Activated CD4-positive, alpha-beta T cell treated with anti-CD3 and anti-CD28 coated beads, Interleukin-2, amount 10 ng/mL, durations not matched to agents 24 days and 14 days (primary cell): ENCODE results near the gene ATAD5. TPM values are rescaled to one million over a fixed set of nuclear protein-coding genes. Genes with fewer than 3 reads are reported as not detected.
"Not testable (repeated sequence)": the region's sequence is repeated elsewhere in the genome, so short reads cannot be mapped to it uniquely, and the experiment has no call there.

Experiments used
- DNase-seq: peaks from one replicate; pipeline ENCODE4 v3.0.0; 2022
- H3K27ac Mint-ChIP-seq: one replicate; pipeline ENCODE4 v1.8.0; 2022; ENCODE audit warnings: mild to moderate bottlenecking, mixed read lengths
- H3K27me3 Mint-ChIP-seq: one replicate; pipeline ENCODE4 v1.8.0; 2022; ENCODE audit warnings: mixed read lengths
- H3K36me3 Mint-ChIP-seq: one replicate; pipeline ENCODE4 v1.8.0; 2022; ENCODE audit warnings: low read depth, mild to moderate bottlenecking, mixed read lengths
- H3K4me1 Mint-ChIP-seq: one replicate; pipeline ENCODE4 v1.8.0; 2021; ENCODE audit warnings: mixed read lengths
- H3K4me3 Mint-ChIP-seq: one replicate; pipeline ENCODE4 v1.8.0; 2022; ENCODE audit warnings: mild to moderate bottlenecking, moderate library complexity, mixed read lengths
- H3K9me3 Mint-ChIP-seq: one replicate; pipeline ENCODE4 v1.8.0; 2021; ENCODE audit warnings: mixed read lengths
- intact Hi-C: fragments of 100-400 bp; cut with micrococcal nuclease; formaldehyde crosslinking; loops from one replicate; pipeline ENCODE4 v1.15.1; 2023
- total RNA-seq: library from RNA; stranded (reverse); gene quantifications from 2 replicates; pipeline ENCODE4 v1.2.3, GENCODE V29; 2022

The ATAD5 gene
- total RNA-seq, 1 donor from 2014 or later: 31.5 TPM

DNA sequence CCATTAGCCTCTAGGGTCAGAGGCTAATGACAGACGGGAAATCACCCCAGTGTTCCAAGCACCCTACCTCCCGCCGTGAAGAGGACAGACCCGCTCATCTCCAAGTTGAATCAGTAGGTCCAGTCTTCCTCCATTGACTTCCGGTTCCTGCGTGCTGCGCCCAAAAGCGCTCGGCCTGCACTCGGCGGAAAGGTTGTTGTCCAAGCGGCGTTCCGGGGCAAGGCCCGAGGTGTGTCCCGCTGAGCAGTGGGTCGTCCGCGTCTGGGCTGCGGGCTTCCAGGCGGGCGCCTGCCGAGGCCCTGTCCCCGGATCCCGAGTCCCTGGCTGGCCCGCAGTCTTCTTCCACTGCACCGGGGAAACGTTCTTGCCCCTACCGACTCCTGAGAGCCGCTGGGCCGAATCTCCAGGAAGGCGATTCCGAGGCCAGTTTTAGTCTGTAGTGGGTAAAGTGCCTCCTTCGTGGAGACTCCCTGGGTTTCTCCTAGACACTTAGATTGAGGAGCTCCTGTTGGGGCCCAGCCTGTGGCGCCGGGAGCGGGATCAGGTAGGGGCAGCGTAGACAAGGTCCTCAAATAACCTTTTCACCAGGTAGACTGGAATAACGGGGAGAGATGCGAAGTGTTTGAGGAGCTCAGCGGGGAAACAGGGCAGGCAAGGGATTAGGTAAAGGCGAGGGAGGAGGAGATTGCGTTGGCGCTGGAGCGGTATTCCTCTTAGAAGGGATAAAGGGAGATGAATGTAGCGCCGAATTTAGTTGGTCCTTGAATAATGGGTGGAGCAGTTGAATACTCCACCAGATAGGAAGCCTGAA, 74.5 kb downstream of the ATAD5 start, which contains the start of gene TEFM:
TSS of gene TEFM (minus strand) at position 138 of the 811 bp plus-strand sequence. CDS start at position 98, 40 bp downstream.
- Mint-ChIP-seq H3K4me3 (peak within 1 kb of the TSS; percentile 97), H3K36me3 (peaks cover 18% of the 10 kb centered on the region), H3K27ac (peak within 1 kb of the TSS; percentile 91), H3K4me1 (peaks cover 26% of the 10 kb centered on the region), H3K27me3 (no peaks in the 10 kb centered on the region), H3K9me3 (no peaks in the 10 kb centered on the region)
- intact Hi-C loops: loop anchor here (1.0 kb wide), 1 partner anchor 65 kb away; the partner anchor contains the start of gene RNF135
- peak; percentile 97 for DNase-seq

DNA sequence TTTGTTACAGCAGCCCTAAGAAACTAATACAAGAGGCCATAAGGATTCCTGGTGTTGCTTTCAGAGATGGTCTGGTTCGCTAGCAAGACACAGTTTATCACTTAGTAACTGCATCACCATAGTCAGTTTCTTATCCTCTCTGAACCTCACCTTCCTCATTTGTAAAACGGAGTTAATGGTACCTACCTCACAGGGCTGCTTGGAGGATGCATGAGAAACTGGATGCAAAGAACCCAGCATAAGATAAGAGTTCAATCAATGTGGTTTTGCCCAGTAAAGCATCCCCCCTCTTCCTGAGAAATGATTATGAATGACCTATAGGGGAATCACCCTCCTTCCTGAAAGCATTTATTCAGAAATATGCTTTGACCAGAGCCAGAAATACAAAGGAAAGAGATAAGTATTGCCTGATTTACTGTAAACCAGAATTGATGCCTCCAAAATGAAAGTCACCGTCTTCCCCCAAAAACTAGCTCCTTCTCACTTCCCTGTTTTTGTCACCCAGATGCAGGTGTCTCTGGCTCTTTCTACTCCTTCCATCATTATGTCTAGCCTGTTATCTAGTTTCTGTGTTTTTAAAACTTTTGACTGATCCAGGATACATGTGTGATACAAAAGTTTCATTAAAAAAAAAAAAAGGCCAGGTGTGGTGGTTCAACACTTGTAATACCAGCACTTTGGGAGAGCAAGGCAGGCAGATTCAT, 77.1 kb downstream of the ATAD5 start:
- H3K4me1 Mint-ChIP-seq: peaks cover 14% of the 10 kb centered on the region
- H3K27ac Mint-ChIP-seq: no peak overlapping the region
- H3K36me3 Mint-ChIP-seq: peaks cover 5% of the 10 kb centered on the region
- intact Hi-C loops: no loop called here
- H3K27me3 Mint-ChIP-seq: no peaks in the 10 kb centered on the region
- H3K9me3 Mint-ChIP-seq: no peaks in the 10 kb centered on the region
- no peak overlapping the region for H3K4me3 Mint-ChIP-seq
- no peak for DNase-seq

DNA sequence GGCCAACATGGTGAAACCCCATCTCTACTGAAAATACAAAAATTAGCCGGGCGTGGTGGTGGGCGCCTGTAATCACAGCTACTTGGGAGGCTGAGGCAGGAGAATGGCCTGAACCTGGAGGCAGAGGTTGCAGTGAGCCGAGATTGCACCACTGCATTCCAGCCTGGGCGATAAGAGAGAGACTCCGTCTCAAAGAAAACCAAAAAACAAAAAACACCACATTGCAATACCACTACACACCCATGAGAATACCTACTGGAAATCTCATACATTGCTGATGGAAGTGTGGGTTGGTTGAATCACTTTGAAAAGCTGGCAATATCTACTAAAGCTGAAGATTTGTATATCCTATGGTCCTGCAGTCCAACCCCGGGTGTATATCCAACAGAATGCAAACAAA, 78.4 kb downstream of the ATAD5 start:
- DNase-seq, H3K27ac Mint-ChIP-seq, H3K9me3 Mint-ChIP-seq, H3K4me3 Mint-ChIP-seq, H3K27me3 Mint-ChIP-seq, H3K36me3 Mint-ChIP-seq, intact Hi-C loops: not testable (repeated sequence)
- peaks cover 10% of the 10 kb centered on the region for H3K4me1 Mint-ChIP-seq

DNA sequence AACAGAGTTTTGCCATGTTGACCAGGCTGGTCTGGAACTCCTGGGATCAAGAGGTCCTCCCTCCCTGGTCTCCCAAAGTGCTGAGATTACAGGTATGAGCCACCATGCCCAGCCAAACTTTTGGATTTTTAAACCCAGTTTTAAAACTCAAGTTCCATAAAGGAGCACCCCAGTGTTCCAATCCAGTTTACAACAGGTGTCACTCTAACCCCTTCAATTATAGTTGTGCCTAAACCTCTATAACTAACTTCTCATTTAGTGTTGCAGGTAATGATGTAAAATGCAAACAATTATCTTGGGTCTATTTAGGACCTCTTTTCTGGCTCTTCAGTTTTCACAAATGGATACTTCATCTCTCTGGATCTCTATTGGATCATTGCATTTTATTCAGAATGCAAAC, 82.2 kb downstream of the ATAD5 start:
- H3K27me3 Mint-ChIP-seq: peaks cover 5% of the 10 kb centered on the region
- H3K36me3 Mint-ChIP-seq: no peaks in the 10 kb centered on the region
- no peak overlapping the region for H3K4me3 Mint-ChIP-seq
- intact Hi-C loops: no loop called here
- DNase-seq: no peak
- no peak overlapping the region for H3K27ac Mint-ChIP-seq
- no peaks in the 10 kb centered on the region for H3K9me3 Mint-ChIP-seq
- no peaks in the 10 kb centered on the region for H3K4me1 Mint-ChIP-seq

DNA sequence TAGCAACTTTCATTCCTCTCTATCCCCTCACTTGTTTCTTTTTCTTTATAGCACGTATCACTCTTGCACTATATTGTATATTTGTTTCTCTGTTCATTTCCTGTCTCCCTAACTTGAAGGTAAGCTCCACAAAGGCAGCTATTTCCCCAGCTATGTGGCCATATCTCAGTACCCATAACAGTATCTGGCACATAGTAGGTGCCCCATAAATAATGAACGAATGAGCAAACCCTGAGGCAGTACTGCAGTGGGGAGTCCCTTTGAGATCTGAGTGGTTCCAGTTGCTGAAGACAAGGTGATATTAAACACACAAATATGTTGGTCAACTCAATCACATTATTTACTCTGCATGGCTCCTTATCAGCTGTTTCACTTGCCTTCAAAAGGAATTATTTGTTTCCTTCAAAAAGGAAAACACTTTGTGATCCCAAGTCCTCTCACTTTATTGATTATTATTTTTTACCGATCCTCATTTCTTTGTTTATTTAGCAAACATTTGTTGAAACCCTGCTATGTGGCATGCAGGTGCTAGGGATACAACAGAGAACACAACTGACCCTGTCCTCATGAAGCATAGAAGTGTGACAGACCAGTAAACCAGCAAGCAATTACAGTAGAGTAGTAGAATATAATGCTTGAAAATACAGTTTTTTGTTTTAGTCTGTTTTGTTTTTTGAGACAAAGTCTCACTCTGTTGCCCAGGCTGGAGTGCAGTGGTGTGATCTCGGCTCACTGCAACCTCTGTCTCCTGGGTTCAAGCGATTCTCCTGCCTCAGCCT, 84.3 kb downstream of the ATAD5 start:
- no peak for DNase-seq
- H3K36me3 Mint-ChIP-seq: no peaks in the 10 kb centered on the region

DNA sequence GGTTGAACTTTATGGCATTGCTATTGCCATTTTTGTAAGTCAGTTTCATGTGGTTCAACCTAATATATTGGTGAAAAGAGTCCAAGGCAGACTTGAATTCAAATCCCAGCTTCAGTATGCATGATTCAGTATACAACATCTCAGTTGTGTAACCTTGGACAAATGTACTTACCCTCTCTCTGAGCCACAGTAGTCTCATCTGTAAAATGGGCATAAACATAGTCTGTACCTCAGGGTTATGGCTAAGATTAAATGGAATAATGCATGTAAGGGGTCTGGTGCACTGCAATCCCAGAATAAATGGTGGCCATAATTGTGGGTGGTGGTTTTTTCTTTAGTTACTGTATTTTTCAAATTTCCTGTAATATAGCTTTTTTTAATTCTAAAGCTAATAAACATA, 85.3 kb downstream of the ATAD5 start:
- intact Hi-C loops: no loop called here
- Mint-ChIP-seq H3K4me3 (no peak overlapping the region), H3K36me3 (no peaks in the 10 kb centered on the region), H3K4me1 (peaks cover 4% of the 10 kb centered on the region), H3K27ac (no peak overlapping the region), H3K9me3 (no peaks in the 10 kb centered on the region), H3K27me3 (peaks cover 26% of the 10 kb centered on the region)
- DNase-seq: no peak

More for the DNA sequence above, 84.3 kb downstream of the ATAD5 start:
- Mint-ChIP-seq H3K9me3 (no peaks in the 10 kb centered on the region), H3K4me1 (no peaks in the 10 kb centered on the region), H3K27ac (no peak overlapping the region), H3K27me3 (peaks cover 19% of the 10 kb centered on the region), H3K4me3 (no peak overlapping the region)
- intact Hi-C loops: no loop called here

DNA sequence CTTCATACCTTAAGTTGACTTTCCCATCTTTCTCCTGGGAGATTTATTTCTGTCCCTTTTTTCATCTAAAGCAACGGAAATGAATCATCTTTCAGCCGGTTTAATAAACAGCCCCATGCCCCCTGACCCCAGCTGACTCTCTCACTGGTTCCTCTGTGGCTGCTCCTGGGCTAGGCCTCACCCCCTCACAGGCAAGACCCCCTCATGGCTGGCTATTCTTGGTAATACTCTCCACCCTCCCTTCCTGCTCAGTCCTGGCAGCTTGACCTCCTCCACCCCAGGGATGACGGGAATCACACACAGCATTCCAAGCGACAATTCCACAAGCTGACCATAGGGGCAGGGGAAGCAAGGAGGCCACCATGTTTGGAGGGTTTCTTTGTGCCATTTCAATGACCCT, 88.5 kb downstream of the ATAD5 start:
- intact Hi-C loops: no loop called here
- H3K4me1 Mint-ChIP-seq: peaks cover 9% of the 10 kb centered on the region
- H3K4me3 Mint-ChIP-seq: no peak overlapping the region
- DNase-seq: no peak
- no peaks in the 10 kb centered on the region for H3K36me3 Mint-ChIP-seq
- no peak overlapping the region for H3K27ac Mint-ChIP-seq
- peaks cover 49% of the 10 kb centered on the region for H3K27me3 Mint-ChIP-seq
- H3K9me3 Mint-ChIP-seq: no peaks in the 10 kb centered on the region

DNA sequence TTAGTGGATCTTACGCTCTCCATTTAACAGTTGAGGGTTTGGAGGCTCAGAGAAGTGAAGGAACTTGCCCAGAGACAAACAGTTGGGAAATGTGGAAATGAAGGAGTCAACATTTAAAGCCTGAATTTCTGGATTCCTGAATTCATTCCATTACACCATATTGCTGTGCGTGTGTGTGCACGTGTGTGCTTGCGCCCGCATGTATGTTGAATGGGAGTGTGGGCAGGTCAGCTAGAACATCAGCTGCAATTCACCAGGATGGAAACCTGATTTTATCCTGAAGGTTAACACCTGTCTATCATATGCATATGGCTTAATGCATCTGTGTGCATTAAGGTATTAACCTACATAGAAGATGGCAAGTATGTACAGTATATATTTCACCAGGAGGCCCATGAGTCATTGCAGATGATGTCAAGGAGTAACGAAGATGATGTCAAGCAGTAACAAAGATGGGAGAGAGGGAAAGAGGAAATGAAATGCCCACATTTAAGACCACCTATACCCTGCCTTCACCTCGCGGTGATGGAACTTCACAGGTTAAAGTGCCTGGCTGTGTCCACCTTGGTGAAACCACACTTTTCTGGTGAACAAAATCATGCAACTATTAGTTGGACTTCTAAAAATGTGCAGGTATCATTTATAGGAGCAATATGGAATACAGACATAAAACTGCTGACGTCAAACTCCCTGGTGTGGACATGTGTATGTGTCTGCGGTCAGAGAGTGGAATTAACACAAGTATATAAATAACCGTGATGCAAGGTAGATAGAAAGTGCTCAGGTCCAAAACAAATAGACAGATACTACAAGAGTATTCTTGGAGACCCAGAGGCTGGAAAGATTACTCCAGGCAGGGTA, 89.1 kb downstream of the ATAD5 start:
- Mint-ChIP-seq H3K36me3 (no peaks in the 10 kb centered on the region), H3K27me3 (peaks cover 49% of the 10 kb centered on the region), H3K9me3 (no peaks in the 10 kb centered on the region), H3K27ac (no peak overlapping the region), H3K4me3 (peak overlapping the region; percentile 62), H3K4me1 (peaks cover 9% of the 10 kb centered on the region)
- DNase-seq: no peak
- intact Hi-C loops: no loop called here

DNA sequence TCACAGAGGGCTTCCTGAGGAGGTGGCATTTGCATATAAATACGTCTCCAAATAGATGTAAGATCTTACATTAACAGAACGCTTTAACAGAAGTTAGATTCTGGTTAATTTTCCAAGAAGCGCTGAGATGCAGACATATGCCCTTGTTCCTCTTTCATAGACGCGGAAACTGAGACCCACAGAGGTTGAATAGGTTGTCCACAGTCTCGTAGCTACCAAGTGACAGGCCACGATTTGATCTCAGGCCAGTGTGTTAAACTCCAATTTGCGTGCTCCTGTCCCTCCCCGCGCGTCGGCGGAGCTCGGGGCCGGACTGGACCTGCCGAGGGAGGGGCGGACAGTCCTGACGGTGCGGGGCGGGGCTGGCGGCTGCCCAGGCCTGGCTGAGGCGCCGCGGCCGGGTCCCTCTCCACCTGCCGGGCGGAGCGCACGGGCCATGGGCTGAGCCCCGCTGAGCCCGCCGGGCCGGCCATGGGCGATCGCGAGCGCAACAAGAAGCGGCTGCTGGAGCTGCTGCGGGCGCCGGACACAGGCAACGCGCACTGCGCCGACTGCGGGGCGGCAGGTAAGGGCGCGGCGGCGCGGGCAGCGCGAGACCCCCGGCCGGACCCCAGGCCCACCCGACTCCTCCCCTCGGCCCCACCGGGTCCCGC, 89.9 kb downstream of the ATAD5 start, which contains the start of gene ADAP2:
TSS of gene ADAP2 (plus strand) at position 402 of the 653 bp plus-strand sequence. CDS start at position 472, 70 bp downstream.
- Mint-ChIP-seq H3K36me3 (no peaks in the 10 kb centered on the region), H3K27ac (no peak within 1 kb of the TSS), H3K4me3 (peak within 1 kb of the TSS; percentile 70), H3K9me3 (no peaks in the 10 kb centered on the region), H3K4me1 (peaks cover 9% of the 10 kb centered on the region), H3K27me3 (peaks cover 52% of the 10 kb centered on the region)
- peak; percentile 61 for DNase-seq
- intact Hi-C loops: no loop called here

DNA sequence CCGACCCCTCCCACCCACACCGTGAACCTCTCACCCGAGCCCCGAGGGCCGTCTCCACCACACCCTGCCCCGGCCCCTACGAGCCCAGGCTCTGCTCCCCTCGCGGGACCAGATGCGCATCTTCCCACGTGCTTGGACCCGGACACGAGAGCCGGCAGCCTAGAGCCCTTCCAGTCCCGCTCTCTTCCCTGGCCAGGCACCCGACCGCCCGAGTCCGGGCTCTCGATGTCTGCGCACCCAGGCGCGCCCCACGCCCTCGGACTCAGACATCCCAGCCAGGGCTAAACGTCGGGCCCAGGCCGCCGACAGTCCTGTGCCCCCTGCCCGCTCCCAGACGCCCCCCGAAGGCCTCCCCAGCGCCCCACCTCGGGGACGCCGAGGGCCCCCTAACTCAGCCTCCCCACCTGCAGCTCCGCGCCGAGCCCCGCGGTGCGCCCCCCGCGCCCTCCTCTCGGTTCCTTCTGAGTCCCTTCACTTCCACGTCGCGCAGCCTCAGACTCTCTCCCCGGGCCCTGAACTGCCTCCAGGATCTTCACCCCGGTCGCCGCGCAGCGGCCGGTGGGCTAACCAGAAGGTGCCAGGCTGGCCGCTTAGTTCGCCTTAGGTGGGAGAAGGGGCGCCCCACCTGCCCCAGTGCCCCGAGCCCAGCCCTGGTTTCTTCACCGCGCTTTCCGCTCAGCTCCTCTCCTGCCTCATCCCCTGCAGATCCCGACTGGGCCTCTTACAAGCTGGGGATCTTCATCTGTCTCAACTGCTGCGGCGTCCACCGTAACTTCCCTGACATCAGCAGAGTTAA, 90.7 kb downstream of the ATAD5 start:
- Mint-ChIP-seq H3K4me3 (peak overlapping the region; percentile 70), H3K4me1 (peaks cover 9% of the 10 kb centered on the region), H3K9me3 (no peaks in the 10 kb centered on the region), H3K27ac (no peak overlapping the region), H3K27me3 (peaks cover 57% of the 10 kb centered on the region), H3K36me3 (no peaks in the 10 kb centered on the region)
- intact Hi-C loops: no loop called here
- peak; percentile 57 for DNase-seq

DNA sequence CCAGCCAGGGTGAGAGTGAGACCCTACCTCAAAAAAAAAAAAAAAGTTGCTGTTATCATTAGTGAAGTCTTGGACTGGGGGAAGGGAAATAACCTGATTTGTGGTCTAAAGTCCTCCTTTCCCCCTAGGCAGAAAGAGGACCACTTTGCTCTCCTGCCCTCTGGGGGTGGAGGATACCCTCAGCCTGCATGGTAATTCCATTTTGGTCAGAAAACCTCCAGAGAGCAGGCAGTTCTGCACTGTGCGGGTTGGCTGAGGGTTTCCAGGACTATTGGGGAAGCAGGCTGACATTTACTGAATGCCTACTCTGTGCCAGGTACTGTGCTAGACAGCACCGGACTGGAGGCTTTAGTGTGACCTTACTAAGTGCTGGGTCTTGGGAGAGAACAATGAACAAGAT, 92.6 kb downstream of the ATAD5 start:
- intact Hi-C loops: no loop called here
- Mint-ChIP-seq H3K4me1 (peaks cover 10% of the 10 kb centered on the region), H3K9me3 (no peaks in the 10 kb centered on the region), H3K27ac (no peak overlapping the region), H3K36me3 (no peaks in the 10 kb centered on the region), H3K27me3 (peaks cover 52% of the 10 kb centered on the region), H3K4me3 (no peak overlapping the region)
- DNase-seq: no peak

DNA sequence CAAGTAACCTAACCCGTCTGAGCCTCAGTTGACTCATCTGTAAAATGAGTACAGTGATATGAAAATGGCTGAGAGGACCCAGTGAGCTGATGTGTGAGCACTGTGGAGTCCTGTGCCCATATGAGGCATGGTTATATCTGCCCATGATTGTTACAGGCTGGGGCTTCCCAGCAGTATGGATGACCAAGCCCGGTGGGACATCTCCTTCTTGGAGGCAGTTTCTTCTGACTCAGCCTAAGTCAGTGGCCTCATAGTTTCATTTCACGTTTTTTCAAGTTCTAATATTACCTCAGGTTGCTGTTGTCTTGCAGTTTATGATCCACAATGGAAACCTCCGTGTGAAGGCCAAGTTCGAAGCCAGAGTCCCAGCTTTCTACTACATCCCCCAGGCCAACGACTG, 94.8 kb downstream of the ATAD5 start:
- Mint-ChIP-seq H3K27ac (no peak overlapping the region), H3K4me3 (no peak overlapping the region), H3K27me3 (peaks cover 36% of the 10 kb centered on the region), H3K36me3 (no peaks in the 10 kb centered on the region), H3K9me3 (no peaks in the 10 kb centered on the region), H3K4me1 (peaks cover 7% of the 10 kb centered on the region)
- DNase-seq: no peak
- intact Hi-C loops: no loop called here
